ENCODE data around the gene OR8D4. TPM values are rescaled to one million over a fixed set of nuclear protein-coding genes. Genes with fewer than 3 reads are reported as not detected.
"Not testable (repeated sequence)": the region's sequence is repeated elsewhere in the genome, so short reads cannot be mapped to it uniquely, and the experiment has no call there.

The OR8D4 gene
- total RNA-seq, result not detected

DNA sequence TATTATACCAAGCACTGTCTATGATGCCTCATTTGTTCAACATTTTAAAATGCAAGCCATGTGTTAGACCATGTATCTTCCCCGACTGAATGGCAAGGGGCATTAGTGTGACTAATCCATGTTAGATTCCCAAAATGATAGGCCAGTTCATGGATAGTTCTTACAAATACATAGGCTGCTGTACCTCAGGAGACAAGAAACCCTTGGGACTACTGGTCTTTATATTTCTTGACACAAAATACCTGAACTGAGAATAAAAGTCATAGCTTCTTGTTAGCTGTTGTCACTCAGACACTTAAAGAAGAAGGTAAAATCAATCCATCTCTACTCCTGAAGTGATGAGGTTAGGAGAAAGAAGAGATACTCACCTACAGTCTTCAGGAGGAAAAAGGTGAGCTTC, at the start of gene OR8D4:
TSS of gene OR8D4 (plus strand) at position 301 of the 400 bp plus-strand sequence. CDS start 4,265 bp downstream, outside the sequence.
- H3K36me3 Mint-ChIP-seq (ENCODE audit: low read depth), result no peaks in the 10 kb centered on the region
- H3K9me3 Mint-ChIP-seq, result no peaks in the 10 kb centered on the region
- DNase-seq, result no peak
- H3K27ac Mint-ChIP-seq, result no peak within 1 kb of the TSS
- intact Hi-C loops (cut with micrococcal nuclease), result no loop called here
- CTCF ChIA-PET, result no interaction called here
- H3K27me3 Mint-ChIP-seq (ENCODE audit: low read depth), result no peaks in the 10 kb centered on the region
- no peaks in the 10 kb centered on the region for H3K4me1 Mint-ChIP-seq (ENCODE audit: low read depth)
- H3K4me3 Mint-ChIP-seq, result no peak within 1 kb of the TSS

- intact Hi-C loops (cut with micrococcal nuclease), result no loop called here
- CTCF ChIA-PET, result no interaction called here
- no peaks in the 10 kb centered on the region for H3K4me1 Mint-ChIP-seq (ENCODE audit: low read depth)
- peaks cover 3% of the 10 kb centered on the region for H3K9me3 Mint-ChIP-seq
- no peaks in the 10 kb centered on the region for H3K36me3 Mint-ChIP-seq (ENCODE audit: low read depth)
- no peak overlapping the region for H3K4me3 Mint-ChIP-seq
- peaks cover 23% of the 10 kb centered on the region for H3K27me3 Mint-ChIP-seq (ENCODE audit: low read depth)
- no peak for DNase-seq
- no peak overlapping the region for H3K27ac Mint-ChIP-seq
Observed at GRCh38 chr11:123852321-123852720, 49.6 kb upstream of the OR8D4 start.

GRCh38 chr11:123853038-123853437, 48.9 kb upstream of the OR8D4 start:
- DNase-seq, result no peak
- Mint-ChIP-seq H3K9me3 (peaks cover 3% of the 10 kb centered on the region), H3K4me3 (no peak overlapping the region), H3K27ac (no peak overlapping the region), H3K4me1 (ENCODE audit: low read depth) (no peaks in the 10 kb centered on the region), H3K27me3 (ENCODE audit: low read depth) (peaks cover 23% of the 10 kb centered on the region), H3K36me3 (ENCODE audit: low read depth) (no peaks in the 10 kb centered on the region)
- CTCF ChIA-PET, result no interaction called here
- intact Hi-C loops (cut with micrococcal nuclease), result no loop called here

DNA sequence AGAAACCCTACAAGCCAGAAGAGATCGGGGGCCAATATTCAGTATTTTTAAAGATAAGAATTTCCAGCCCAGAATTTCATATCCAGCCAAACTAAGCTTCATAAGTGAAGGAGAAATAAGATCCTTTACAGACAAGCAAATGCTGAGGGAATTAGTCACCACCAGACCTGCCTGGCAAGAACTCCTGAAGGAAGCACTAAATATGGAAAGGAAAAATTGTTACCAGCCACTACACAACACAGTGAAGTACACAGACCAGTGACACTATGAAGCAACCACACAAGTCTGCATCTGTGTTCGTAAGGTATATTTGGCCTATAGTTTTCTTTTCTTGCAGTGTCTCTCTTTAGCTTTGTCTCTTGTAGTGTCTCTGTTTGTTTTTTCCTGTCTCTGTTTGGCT, 45.5 kb upstream of the OR8D4 start:
- Mint-ChIP-seq H3K9me3 (peaks cover 3% of the 10 kb centered on the region), H3K27ac (no peak overlapping the region), H3K27me3 (ENCODE audit: low read depth) (peaks cover 11% of the 10 kb centered on the region), H3K36me3 (ENCODE audit: low read depth) (no peaks in the 10 kb centered on the region), H3K4me1 (ENCODE audit: low read depth) (no peaks in the 10 kb centered on the region), H3K4me3 (no peak overlapping the region)
- no peak for DNase-seq
- intact Hi-C loops (cut with micrococcal nuclease), result no loop called here
- CTCF ChIA-PET, result no interaction called here

DNA sequence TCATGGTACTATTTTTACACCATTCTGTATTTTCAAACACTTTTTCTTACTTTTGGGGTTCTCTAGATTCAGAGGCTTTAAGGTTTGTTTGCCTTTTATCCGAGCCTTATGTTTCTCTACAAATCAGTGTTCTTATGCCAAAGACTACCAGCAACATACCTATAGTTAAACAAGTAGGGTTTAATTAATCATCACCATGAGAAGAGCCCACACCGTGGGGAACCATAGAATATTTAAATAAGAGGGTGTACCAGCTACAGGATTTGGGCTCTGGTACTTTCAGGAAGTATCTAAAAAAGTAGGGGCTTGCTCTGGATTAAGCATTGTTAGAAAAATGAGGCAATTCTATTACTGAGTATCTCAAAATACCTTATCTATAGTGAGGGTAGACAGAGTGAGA, 42.2 kb upstream of the OR8D4 start:
- Mint-ChIP-seq H3K9me3 (peaks cover 3% of the 10 kb centered on the region), H3K36me3 (ENCODE audit: low read depth) (no peaks in the 10 kb centered on the region), H3K27me3 (ENCODE audit: low read depth) (no peaks in the 10 kb centered on the region), H3K4me3 (no peak overlapping the region), H3K4me1 (ENCODE audit: low read depth) (no peaks in the 10 kb centered on the region), H3K27ac (no peak overlapping the region)
- intact Hi-C loops (cut with micrococcal nuclease), result no loop called here
- DNase-seq, result no peak
- CTCF ChIA-PET, result no interaction called here

DNA sequence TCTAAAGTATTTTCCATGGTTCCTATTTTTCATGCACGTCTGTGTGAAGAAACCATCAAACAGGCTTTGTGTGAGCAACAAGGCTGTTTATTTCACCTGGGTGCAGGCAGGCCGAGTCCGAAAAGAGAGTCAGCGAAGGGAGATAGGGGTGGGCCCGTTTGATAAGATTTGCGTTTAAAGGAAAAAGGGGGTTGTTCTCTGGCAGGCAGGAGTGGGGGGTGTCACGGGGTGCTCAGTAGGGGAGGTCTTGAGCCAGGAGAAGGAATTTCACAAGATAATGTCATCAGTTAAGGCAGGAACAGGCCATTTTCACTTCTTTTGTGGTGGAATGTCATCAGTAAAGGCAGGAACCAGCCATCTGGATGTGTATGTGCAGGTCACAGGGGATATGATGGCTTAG, 36.7 kb upstream of the OR8D4 start:
- DNase-seq; CTCF ChIA-PET; H3K36me3 Mint-ChIP-seq (ENCODE audit: low read depth); intact Hi-C loops (cut with micrococcal nuclease); H3K9me3 Mint-ChIP-seq; H3K27ac Mint-ChIP-seq; H3K27me3 Mint-ChIP-seq (ENCODE audit: low read depth); H3K4me1 Mint-ChIP-seq (ENCODE audit: low read depth); H3K4me3 Mint-ChIP-seq: not testable (repeated sequence)

DNA sequence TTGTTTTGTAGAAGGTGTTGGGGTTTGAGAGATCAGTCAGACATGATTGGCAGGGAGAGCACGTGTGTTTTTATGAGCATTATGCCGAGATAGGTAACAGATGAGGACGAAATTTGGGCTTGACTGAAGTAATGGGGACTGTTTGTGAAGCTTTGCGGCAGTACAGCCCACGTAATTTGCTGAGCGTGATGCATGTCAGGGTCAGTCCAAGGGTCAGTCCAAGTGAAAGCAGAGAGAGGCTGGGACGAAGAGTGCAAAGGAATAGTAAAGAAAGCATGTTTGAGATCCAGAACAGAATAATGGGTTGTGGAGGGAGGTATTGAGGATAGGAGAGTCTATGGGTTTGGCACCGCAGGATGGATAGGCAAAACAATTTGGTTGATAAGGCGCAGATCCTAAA, 34.2 kb upstream of the OR8D4 start:
- H3K36me3 Mint-ChIP-seq (ENCODE audit: low read depth); H3K4me3 Mint-ChIP-seq; H3K9me3 Mint-ChIP-seq; DNase-seq; CTCF ChIA-PET; H3K4me1 Mint-ChIP-seq (ENCODE audit: low read depth); H3K27me3 Mint-ChIP-seq (ENCODE audit: low read depth); intact Hi-C loops (cut with micrococcal nuclease); H3K27ac Mint-ChIP-seq: not testable (repeated sequence)

- Mint-ChIP-seq H3K27ac (no peak overlapping the region), H3K4me1 (ENCODE audit: low read depth) (no peaks in the 10 kb centered on the region), H3K9me3 (no peaks in the 10 kb centered on the region), H3K36me3 (ENCODE audit: low read depth) (no peaks in the 10 kb centered on the region), H3K4me3 (no peak overlapping the region), H3K27me3 (ENCODE audit: low read depth) (no peaks in the 10 kb centered on the region)
- intact Hi-C loops (cut with micrococcal nuclease), result no loop called here
- no peak for DNase-seq
- CTCF ChIA-PET, result no interaction called here
Observed at GRCh38 chr11:123880912-123881311, 21.1 kb upstream of the OR8D4 start.

- Mint-ChIP-seq H3K4me3 (no peak within 1 kb of the TSS), H3K27ac (no peak within 1 kb of the TSS), H3K36me3 (ENCODE audit: low read depth) (no peaks in the 10 kb centered on the region), H3K4me1 (ENCODE audit: low read depth) (no peaks in the 10 kb centered on the region), H3K27me3 (ENCODE audit: low read depth) (peaks cover 5% of the 10 kb centered on the region), H3K9me3 (no peaks in the 10 kb centered on the region)
- no peak for DNase-seq
- intact Hi-C loops (cut with micrococcal nuclease), result no loop called here
- CTCF ChIA-PET, result no interaction called here
Observed at GRCh38 chr11:123885570-123885969, 16.4 kb upstream of the OR8D4 start, which contains the start of gene TMEM225. TMEM225 (minus strand) TSS chr11:123885670; CDS start chr11:123885425, 245 bp downstream.

DNA sequence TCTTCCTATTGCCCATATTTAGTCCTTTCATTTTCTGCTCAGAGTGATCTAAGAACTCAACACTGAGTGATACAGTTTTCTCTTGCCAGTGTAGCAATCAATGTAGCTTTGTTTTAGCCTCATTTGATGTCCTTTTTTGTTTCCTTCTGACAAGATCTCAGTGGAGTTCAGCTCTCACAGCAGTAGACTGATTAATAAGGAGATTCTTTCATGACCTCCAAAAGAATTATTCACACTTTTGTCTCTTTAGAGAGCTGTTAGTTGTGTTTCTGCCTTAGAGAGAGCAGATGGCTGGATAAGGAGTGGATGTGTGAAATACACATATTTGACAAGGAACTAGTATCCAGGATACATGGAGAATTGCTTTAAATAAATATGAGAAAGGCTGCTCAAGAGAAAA, 9.9 kb upstream of the OR8D4 start:
- Mint-ChIP-seq H3K4me3 (no peak overlapping the region), H3K9me3 (no peaks in the 10 kb centered on the region), H3K27ac (no peak overlapping the region), H3K36me3 (ENCODE audit: low read depth) (no peaks in the 10 kb centered on the region), H3K4me1 (ENCODE audit: low read depth) (no peaks in the 10 kb centered on the region), H3K27me3 (ENCODE audit: low read depth) (peaks cover 9% of the 10 kb centered on the region)
- intact Hi-C loops (cut with micrococcal nuclease), result no loop called here
- no peak for DNase-seq
- CTCF ChIA-PET, result no interaction called here

- DNase-seq, result no peak
- H3K9me3 Mint-ChIP-seq, result no peaks in the 10 kb centered on the region
- no peaks in the 10 kb centered on the region for H3K36me3 Mint-ChIP-seq (ENCODE audit: low read depth)
- intact Hi-C loops (cut with micrococcal nuclease), result no loop called here
- CTCF ChIA-PET, result no interaction called here
- no peak overlapping the region for H3K27ac Mint-ChIP-seq
- H3K4me3 Mint-ChIP-seq, result no peak overlapping the region
- H3K27me3 Mint-ChIP-seq (ENCODE audit: low read depth), result peaks cover 3% of the 10 kb centered on the region
- H3K4me1 Mint-ChIP-seq (ENCODE audit: low read depth), result no peaks in the 10 kb centered on the region
Observed at GRCh38 chr11:123899792-123900191, 2.2 kb upstream of the OR8D4 start.

GRCh38 chr11:123903932-123904331, 2.0 kb downstream of the OR8D4 start:
- intact Hi-C loops (cut with micrococcal nuclease), result no loop called here
- CTCF ChIA-PET, result no interaction called here
- no peaks in the 10 kb centered on the region for H3K9me3 Mint-ChIP-seq
- H3K27ac Mint-ChIP-seq, result no peak overlapping the region
- no peaks in the 10 kb centered on the region for H3K4me1 Mint-ChIP-seq (ENCODE audit: low read depth)
- H3K27me3 Mint-ChIP-seq (ENCODE audit: low read depth), result no peaks in the 10 kb centered on the region
- DNase-seq, result no peak
- H3K4me3 Mint-ChIP-seq, result no peak overlapping the region
- H3K36me3 Mint-ChIP-seq (ENCODE audit: low read depth), result no peaks in the 10 kb centered on the region

DNA sequence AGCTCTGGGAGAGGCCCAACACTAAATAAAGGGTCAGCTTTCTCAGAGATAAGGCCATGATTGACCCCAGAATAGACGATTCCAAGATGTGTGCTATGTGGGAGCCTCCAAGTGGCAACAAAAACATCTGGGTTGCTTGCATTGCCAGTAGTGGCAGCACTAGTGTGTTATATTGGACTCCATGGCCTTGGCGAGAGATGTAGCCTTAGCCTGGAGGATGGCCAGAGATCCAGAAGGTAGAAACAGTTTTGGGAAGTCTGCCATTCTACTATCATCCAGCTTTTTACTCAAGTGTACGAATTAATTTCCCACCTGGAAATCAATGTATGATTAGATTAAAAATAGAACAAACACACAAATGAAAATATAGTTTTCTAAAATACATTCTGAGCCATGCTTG, 3.0 kb downstream of the OR8D4 start:
- intact Hi-C loops (cut with micrococcal nuclease), result no loop called here
- no peak for DNase-seq
- Mint-ChIP-seq H3K36me3 (ENCODE audit: low read depth) (no peaks in the 10 kb centered on the region), H3K4me3 (no peak overlapping the region), H3K4me1 (ENCODE audit: low read depth) (no peaks in the 10 kb centered on the region), H3K9me3 (no peaks in the 10 kb centered on the region), H3K27me3 (ENCODE audit: low read depth) (no peaks in the 10 kb centered on the region), H3K27ac (no peak overlapping the region)
- CTCF ChIA-PET, result no interaction called here

GRCh38 chr11:123905826-123906225, 3.9 kb downstream of the OR8D4 start:
- H3K9me3 Mint-ChIP-seq, result no peaks in the 10 kb centered on the region
- no peak overlapping the region for H3K27ac Mint-ChIP-seq
- no peaks in the 10 kb centered on the region for H3K4me1 Mint-ChIP-seq (ENCODE audit: low read depth)
- CTCF ChIA-PET, result no interaction called here
- no peaks in the 10 kb centered on the region for H3K36me3 Mint-ChIP-seq (ENCODE audit: low read depth)
- no peak overlapping the region for H3K4me3 Mint-ChIP-seq
- DNase-seq, result no peak
- intact Hi-C loops (cut with micrococcal nuclease), result no loop called here
- no peaks in the 10 kb centered on the region for H3K27me3 Mint-ChIP-seq (ENCODE audit: low read depth)
